WI38 (cell line): Measurements from ENCODE around the gene PCDH8.

ENCODE experiments used
- H3K4me3 ChIP-seq: 2 replicates; pipeline ENCODE4 v1.5.1; 2011; ENCODE audit warnings: low read depth, mild to moderate bottlenecking, control low read depth, low read length
- TF ChIP-seq, protein P1 (sequence below): IDR thresholded peaks from 2 replicates; pipeline ENCODE4 v1.5.1; 2012; ENCODE audit warnings: low read depth, mild to moderate bottlenecking, control low read depth, low read length

Gene PCDH8

DNA sequence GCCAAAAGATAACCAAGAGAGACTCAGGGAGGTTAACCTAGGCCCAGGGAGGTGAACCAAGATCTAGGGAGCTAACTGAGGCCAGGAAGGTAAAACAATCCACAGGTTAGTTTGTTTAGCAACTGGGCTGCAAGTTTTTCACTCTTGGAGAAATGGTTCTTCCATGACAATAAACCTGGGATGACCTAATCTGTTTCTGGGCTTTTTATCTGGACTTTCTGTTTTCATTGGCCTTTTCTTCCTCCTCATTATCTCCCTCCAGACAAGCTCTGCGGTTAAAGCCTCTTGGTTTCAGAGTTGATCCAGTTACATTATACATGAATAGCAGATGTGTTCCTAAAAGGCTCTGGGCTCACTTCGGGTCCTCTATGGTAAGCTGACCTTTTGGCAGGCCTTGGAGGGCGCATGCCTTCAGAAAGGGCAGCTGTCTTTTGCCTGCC, 44.2 kb downstream of the PCDH8 start:
- H3K4me3 ChIP-seq: no peak overlapping the region
- TF ChIP-seq, protein P1, sequence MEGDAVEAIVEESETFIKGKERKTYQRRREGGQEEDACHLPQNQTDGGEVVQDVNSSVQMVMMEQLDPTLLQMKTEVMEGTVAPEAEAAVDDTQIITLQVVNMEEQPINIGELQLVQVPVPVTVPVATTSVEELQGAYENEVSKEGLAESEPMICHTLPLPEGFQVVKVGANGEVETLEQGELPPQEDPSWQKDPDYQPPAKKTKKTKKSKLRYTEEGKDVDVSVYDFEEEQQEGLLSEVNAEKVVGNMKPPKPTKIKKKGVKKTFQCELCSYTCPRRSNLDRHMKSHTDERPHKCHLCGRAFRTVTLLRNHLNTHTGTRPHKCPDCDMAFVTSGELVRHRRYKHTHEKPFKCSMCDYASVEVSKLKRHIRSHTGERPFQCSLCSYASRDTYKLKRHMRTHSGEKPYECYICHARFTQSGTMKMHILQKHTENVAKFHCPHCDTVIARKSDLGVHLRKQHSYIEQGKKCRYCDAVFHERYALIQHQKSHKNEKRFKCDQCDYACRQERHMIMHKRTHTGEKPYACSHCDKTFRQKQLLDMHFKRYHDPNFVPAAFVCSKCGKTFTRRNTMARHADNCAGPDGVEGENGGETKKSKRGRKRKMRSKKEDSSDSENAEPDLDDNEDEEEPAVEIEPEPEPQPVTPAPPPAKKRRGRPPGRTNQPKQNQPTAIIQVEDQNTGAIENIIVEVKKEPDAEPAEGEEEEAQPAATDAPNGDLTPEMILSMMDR: no peak

DNA sequence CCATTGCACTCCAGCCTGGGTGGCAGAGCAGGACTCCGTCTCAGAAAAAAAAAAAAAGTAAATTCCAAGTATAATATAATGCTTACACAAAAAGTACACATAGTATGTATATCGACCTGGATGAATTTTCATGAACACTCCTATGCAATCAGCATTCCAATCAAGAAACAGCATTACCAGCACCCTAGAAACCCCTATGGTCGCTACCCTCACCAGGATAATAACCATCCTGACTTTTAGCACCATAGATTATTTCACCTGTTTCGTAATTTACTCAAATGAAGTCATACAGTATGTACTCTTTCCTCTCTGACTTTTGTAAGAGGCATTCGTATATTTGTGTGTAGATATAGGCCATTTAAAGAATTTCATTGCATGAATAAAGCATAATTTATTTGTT, 47.6 kb downstream of the PCDH8 start:
- TF ChIP-seq, protein P1: no peak
- no peak overlapping the region for H3K4me3 ChIP-seq

DNA sequence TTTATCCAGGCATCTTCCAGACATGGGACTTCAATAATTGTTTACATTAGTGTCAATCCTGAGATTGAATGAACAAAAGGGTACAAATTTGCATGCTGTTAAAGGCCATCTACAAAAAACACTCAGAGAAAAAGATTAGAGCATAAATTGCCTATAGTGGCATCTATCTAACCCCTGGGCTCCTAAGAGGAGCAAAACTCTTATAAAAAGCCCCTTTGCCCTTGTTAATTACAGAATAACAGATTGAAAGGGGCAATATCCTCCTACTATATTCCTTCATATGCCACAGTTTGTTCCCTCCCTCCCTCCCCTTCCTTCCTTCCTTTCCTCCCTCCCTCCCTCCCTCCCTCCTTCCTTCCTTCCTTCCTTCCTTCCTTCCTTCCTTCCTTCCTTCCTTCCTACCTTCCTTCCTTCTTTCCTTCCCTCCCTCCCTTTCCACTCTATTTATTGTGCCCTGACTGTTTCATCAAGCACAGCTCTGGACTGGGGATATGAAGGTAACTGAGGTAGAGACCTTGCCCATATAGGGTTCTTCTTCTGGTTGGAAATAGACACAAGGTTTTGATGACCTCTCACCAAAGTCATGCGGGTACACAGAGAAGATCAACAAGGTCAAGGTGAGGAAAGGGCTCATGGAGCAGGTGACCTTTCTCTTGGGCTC, 49.5 kb downstream of the PCDH8 start:
- no peak overlapping the region for H3K4me3 ChIP-seq
- TF ChIP-seq, protein P1: no peak

GRCh38 chr13:52797176-52797575, 51.3 kb downstream of the PCDH8 start:
- H3K4me3 ChIP-seq: no peak overlapping the region
- TF ChIP-seq, protein P1: no peak

GRCh38 chr13:52794589-52794988, 53.9 kb downstream of the PCDH8 start:
- TF ChIP-seq, protein P1: no peak

DNA sequence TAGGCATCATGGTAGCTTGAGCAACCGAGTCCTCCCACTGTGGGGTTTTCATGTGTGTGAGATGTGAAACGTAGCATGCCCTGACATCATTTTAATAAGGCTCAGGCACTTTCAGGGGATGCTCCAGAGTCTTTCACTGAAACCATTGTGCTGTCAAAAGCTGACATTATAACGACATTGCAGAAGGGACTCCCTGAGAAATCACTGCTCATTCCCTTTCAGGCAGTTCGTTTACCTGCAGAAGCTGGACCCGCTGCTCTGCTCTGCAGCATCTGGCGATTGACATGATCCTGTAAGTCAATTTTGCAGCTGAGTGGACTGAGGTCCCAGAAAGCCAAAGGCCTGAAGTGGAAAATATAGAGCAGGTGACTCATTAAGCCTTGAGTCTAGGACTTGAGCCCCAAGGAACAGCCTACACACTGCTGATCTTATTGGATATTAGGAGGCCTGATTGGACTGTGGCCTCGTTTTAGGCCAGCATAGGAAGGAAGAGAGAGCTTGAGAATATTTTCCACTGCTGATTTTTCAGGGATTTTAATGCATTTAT, 54.9 kb downstream of the PCDH8 start:
- no peak overlapping the region for H3K4me3 ChIP-seq
- TF ChIP-seq, protein P1: no peak

More at GRCh38 chr13:52794589-52794988, 53.9 kb downstream of the PCDH8 start:
- no peak overlapping the region for H3K4me3 ChIP-seq
